ENCODE results near the gene RGS2. TPM values are rescaled to one million over a fixed set of nuclear protein-coding genes. Genes with fewer than 3 reads are reported as not detected.

RGS2 gene
- total and polyA plus RNA-seq, 9 of the 15 experiments (the other 6 are each of a cell fraction or from before 2014, with no cell fraction given), result 2.5 to 5.4 (median 3.8) TPM

GRCh38 chr1:192811594-192812239, 2.9 kb downstream of the RGS2 start (continued):
- no peak for TF ChIP-seq RFX5 (IDR thresholded peaks at IDR 0.05; ENCODE audit: low read depth, low read length)
- TF ChIP-seq ZNF143 (CRISPR knock-in tag; IDR thresholded peaks at IDR 0.05), result no peak
- TF ChIP-seq HSF4 (CRISPR knock-in tag; IDR thresholded peaks at IDR 0.05; ENCODE audit: borderline replicate concordance), result no peak

GRCh38 chr1:192812420-192813209, 3.8 kb downstream of the RGS2 start:
- no peak for DNase-seq (ENCODE audit: extremely low read depth in 1 of 4, low spot score in 3 of 4)
- no peak for TF ChIP-seq ZNF717 (CRISPR knock-in tag; IDR thresholded peaks at IDR 0.05)
- TF ChIP-seq NFATC3 (IDR thresholded peaks at IDR 0.05), result no peak
- TF ChIP-seq RAD21 (CRISPR knock-in tag; conservative IDR thresholded peaks at IDR 0.05 in 1 of 2, IDR thresholded peaks at IDR 0.05 in 1 of 2), result no peak
- no peak for TF ChIP-seq ZNF511 (CRISPR knock-in tag; IDR thresholded peaks at IDR 0.05)
- no peak for TF ChIP-seq ETV1 (tag; conservative IDR thresholded peaks at IDR 0.05; ENCODE audit: low read depth)
- TF ChIP-seq CCNT2 (IDR thresholded peaks at IDR 0.05; ENCODE audit: borderline replicate concordance, extremely low read depth, insufficient read length, low read depth, low read length), result no peak
- no peak for TF ChIP-seq SRSF1 (IDR thresholded peaks at IDR 0.05; ENCODE audit: low read depth, low read length)
- TF ChIP-seq MAZ (CRISPR knock-in tag; conservative IDR thresholded peaks at IDR 0.05 in 1 of 2, IDR thresholded peaks at IDR 0.05 in 1 of 2), result no peak
- no peak for TF ChIP-seq SRF (CRISPR knock-in tag; IDR thresholded peaks at IDR 0.05)
- TF ChIP-seq, protein P1, sequence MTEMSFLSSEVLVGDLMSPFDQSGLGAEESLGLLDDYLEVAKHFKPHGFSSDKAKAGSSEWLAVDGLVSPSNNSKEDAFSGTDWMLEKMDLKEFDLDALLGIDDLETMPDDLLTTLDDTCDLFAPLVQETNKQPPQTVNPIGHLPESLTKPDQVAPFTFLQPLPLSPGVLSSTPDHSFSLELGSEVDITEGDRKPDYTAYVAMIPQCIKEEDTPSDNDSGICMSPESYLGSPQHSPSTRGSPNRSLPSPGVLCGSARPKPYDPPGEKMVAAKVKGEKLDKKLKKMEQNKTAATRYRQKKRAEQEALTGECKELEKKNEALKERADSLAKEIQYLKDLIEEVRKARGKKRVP (CRISPR knock-in tag; IDR thresholded peaks at IDR 0.05), result no peak
- ChIA-PET CTCF (ENCODE audit: low intra/inter-chr PET ratio) (no interaction called here), POLR2A (interaction anchor here (0.7 to 1.5 kb wide), 4 partner anchors 10 to 36 kb away, joined by 3 to 4 read pairs (median 4); no protein-coding TSS in a partner anchor)
- H3K4me1 ChIP-seq (replicated peaks in 1 of 2; ENCODE audit: control insufficient read depth in 2 of 2, insufficient read depth in 2 of 2, low read length in 2 of 2), result peaks cover 6 to 14% of the 10 kb centered on the region in 2 experiments; a peak in 4 of 5 replicates
- H3K27me3 ChIP-seq (ENCODE audit: control insufficient read depth in 2 of 2, insufficient read depth in 2 of 2, low read length in 2 of 2), result no peaks in the 10 kb centered on the region
- H3K4me3 ChIP-seq, result no peak overlapping the region
- no peaks in the 10 kb centered on the region for H3K9me1 ChIP-seq (ENCODE audit: control insufficient read depth, insufficient read depth, low read length)
- H3K4me2 ChIP-seq (ENCODE audit: insufficient read depth, low read length), result no peak overlapping the region
- H4K20me1 ChIP-seq (replicated peaks; ENCODE audit: control insufficient read depth, insufficient read depth, low read length), result no peaks in the 10 kb centered on the region
- no peak for FAIRE-seq
- 38% methylated on average over 3 of the region's 3 CpGs for WGBS (ENCODE audit: insufficient coverage, low coverage, missing lambda C conversion rate)
- no peak overlapping the region for H3K27ac ChIP-seq (ENCODE audit: extremely low read depth, low read depth, low read length)
- H3K79me2 ChIP-seq (ENCODE audit: control insufficient read depth, insufficient read depth, low read length), result no peaks in the 10 kb centered on the region
- H3K9me3 ChIP-seq (replicated peaks; ENCODE audit: control insufficient read depth, insufficient read depth, low read depth, low read length), result no peaks in the 10 kb centered on the region
- no peak overlapping the region for H3K9ac ChIP-seq (ENCODE audit: insufficient read depth in 1 of 2, low read depth in 2 of 2, low read length in 2 of 2)
- intact Hi-C loops (cut with micrococcal nuclease), result no loop called here
- no peaks in the 10 kb centered on the region for H3K36me3 ChIP-seq (ENCODE audit: control insufficient read depth, insufficient read depth, low read length)
- BruUV-seq (replicated peaks), result no TSS peak
- ATAC-seq, result no peak
- in situ Hi-C loops (cut with MboI), result loop anchor here (10.0 kb wide), 1 partner anchor 202 kb away; no protein-coding TSS in a partner anchor
- H2AFZ ChIP-seq (ENCODE audit: low read depth, low read length), result no peak overlapping the region
